Muscle of leg (tissue), 16 donors: ENCODE results near the gene ESYT2. TPM values are rescaled to one million over a fixed set of nuclear protein-coding genes. Genes with fewer than 3 reads are reported as not detected.
A peak's percentile ranks its signal among the peaks of the same experiment; 100 is the strongest.
"Not testable (repeated sequence)": the region's sequence is repeated elsewhere in the genome, so short reads cannot be mapped to it uniquely, and the experiment has no call there.

ENCODE experiments used
- DNase-seq: peaks from one replicate; pipeline ENCODE4 v3.0.0; 2013
- H3K27ac ChIP-seq: one replicate; pipeline ENCODE4 v1.5.1; 2013; ENCODE audit warnings: mild to moderate bottlenecking, low read length, control low read depth
- H3K27me3 ChIP-seq: one replicate; pipeline ENCODE4 v1.6.1; 2013; ENCODE audit warnings: low read length; ENCODE audit not compliant: control insufficient read depth, insufficient read depth
- H3K36me3 ChIP-seq: one replicate; pipeline ENCODE4 v1.6.1; 2013; ENCODE audit warnings: low read length; ENCODE audit not compliant: control insufficient read depth, insufficient read depth
- H3K4me1 ChIP-seq: one replicate; pipeline ENCODE4 v1.6.1; 2013; ENCODE audit warnings: low read length; ENCODE audit not compliant: control insufficient read depth, insufficient read depth
- H3K4me3 ChIP-seq: one replicate; pipeline ENCODE4 v1.5.1; 2013; ENCODE audit warnings: low read length, control low read depth
- H3K9me3 ChIP-seq: replicated peaks from 2 replicates; pipeline ENCODE4 v1.6.1; 2013; ENCODE audit warnings: low read depth, low read length; ENCODE audit not compliant: control insufficient read depth
- WGBS: methylation state at CpG from one replicate; pipeline ENCODE4 v1.1.5; 2013; ENCODE audit warnings: missing lambda C conversion rate; ENCODE audit not compliant: insufficient coverage; 5-methylcytosine and 5-hydroxymethylcytosine counted together
- long read RNA-seq, 11 donors: transcript quantifications; one replicate each; lab custom pipeline, GENCODE V29; 2026
- polyA plus RNA-seq, 8 donors: library from polyadenylated mRNA; unstranded; fragments of 120-200 nt; gene quantifications; one replicate each; pipeline versions ENCODE4 v1.2.1 to v1.2.3, GENCODE V29; 2013; ENCODE audit warnings: inconsistent platforms in 1 of 8, low replicate concordance in 1 of 8; ENCODE audit not compliant: insufficient read length in 8 of 8, insufficient read depth in 1 of 8
- total RNA-seq: library from RNA; stranded (reverse); fragments of 120-200 nt; gene quantifications from one replicate; pipeline ENCODE4 v1.2.4, GENCODE V29; 2013

ESYT2 gene
- 46.5 TPM for total RNA-seq
- polyA plus RNA-seq: 10 to 100 TPM; 27.4 to 42.0 (median 30.1) TPM
- long read RNA-seq, donor 1, full-length matches to known transcripts: 2 of 2 reads
- long read RNA-seq, donor 1, partial matches to known transcripts: 0 of 2 reads
- long read RNA-seq, donor 1, other reads (novel, unspliced or antisense): 0 of 2 reads
- long read RNA-seq, donor 2: 0 reads
- long read RNA-seq, donor 3, full-length matches to known transcripts: 4 of 4 reads
- long read RNA-seq, donor 3, partial matches to known transcripts: 0 of 4 reads
- long read RNA-seq, donor 3, other reads (novel, unspliced or antisense): 0 of 4 reads
- long read RNA-seq, donor 4, full-length matches to known transcripts: 3 of 3 reads
- long read RNA-seq, donor 4, partial matches to known transcripts: 0 of 3 reads
- long read RNA-seq, donor 4, other reads (novel, unspliced or antisense): 0 of 3 reads
- long read RNA-seq, donor 5, full-length matches to known transcripts: 6 of 11 reads
- long read RNA-seq, donor 5, partial matches to known transcripts: 5 of 11 reads
- long read RNA-seq, donor 5, other reads (novel, unspliced or antisense): 0 of 11 reads
- long read RNA-seq, donor 6, full-length matches to known transcripts: 6 of 6 reads
- long read RNA-seq, donor 6, partial matches to known transcripts: 0 of 6 reads
- long read RNA-seq, donor 6, other reads (novel, unspliced or antisense): 0 of 6 reads
- long read RNA-seq, donor 7, full-length matches to known transcripts: 4 of 4 reads
- long read RNA-seq, donor 7, partial matches to known transcripts: 0 of 4 reads
- long read RNA-seq, donor 7, other reads (novel, unspliced or antisense): 0 of 4 reads
- long read RNA-seq, donor 8, partial matches to known transcripts: 0 of 1 reads
- long read RNA-seq, donor 8, other reads (novel, unspliced or antisense): 0 of 1 reads
- long read RNA-seq, donor 9, full-length matches to known transcripts: 4 of 4 reads
- long read RNA-seq, donor 9, partial matches to known transcripts: 0 of 4 reads
- long read RNA-seq, donor 9, other reads (novel, unspliced or antisense): 0 of 4 reads
- long read RNA-seq, donor 10, full-length matches to known transcripts: 2 of 26 reads
- long read RNA-seq, donor 10, partial matches to known transcripts: 24 of 26 reads
- long read RNA-seq, donor 10, other reads (novel, unspliced or antisense): 0 of 26 reads
- long read RNA-seq, donor 11, full-length matches to known transcripts: 2 of 2 reads
- long read RNA-seq, donor 11, partial matches to known transcripts: 0 of 2 reads
- long read RNA-seq, donor 11, other reads (novel, unspliced or antisense): 0 of 2 reads

DNA sequence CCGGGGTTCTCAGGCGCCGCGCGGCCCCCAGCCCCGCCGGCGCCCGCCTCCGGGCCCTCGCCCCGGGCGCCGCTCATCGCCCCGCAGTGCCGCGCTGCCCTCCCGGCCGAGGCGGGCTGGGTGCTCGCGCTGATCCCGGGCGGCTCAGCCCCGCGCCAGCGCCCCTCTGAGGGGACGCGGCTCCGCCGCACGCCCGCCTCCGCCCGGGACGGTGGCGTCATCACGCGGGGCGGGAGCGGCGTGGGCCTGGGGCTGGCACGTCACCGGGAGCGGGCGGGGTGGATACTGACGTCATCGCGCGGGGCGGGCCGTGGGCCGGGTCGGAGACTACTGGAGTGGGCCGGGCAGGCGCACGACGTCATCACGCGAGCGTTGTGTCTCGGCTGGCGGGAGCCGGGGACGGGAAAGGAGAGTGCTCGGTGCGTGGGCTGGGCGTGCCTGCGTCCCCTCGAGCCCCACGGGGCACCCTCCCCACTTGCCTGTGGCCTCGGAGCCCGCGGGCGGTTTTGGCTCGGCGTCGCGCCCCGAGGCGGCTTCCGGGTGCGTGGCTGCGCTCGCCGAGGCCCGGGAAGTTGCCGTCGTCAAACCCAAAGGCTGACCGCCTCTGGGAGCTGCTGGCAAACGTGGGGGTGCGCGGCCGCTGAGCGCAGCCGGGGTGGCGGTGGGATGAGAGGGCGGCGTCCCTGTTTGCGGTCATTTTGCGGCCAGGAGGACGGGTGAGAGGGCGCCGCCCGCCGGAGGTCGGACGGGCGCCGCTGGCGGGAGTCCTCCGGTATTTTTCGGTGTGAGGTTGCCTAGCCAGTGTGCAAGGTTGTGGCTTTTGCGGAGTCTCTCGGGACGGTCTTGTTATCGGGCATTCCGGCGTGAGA, at the start of gene ESYT2:
TSS of gene ESYT2 (minus strand) at position 168 of the 869 bp plus-strand sequence. CDS start at position 77, 91 bp downstream.
- DNase-seq: peak; percentile 99
- Histone ChIP-seq H3K4me1 (peaks cover 10% of the 10 kb centered on the region), H3K36me3 (peaks cover 4% of the 10 kb centered on the region), H3K27ac (peak within 1 kb of the TSS; percentile 96), H3K4me3 (peak within 1 kb of the TSS; percentile 80), H3K27me3 (peaks cover 2% of the 10 kb centered on the region), H3K9me3 (no peaks in the 10 kb centered on the region)
- WGBS: under 1% methylated on average over 114 of the region's 120 CpGs

- H3K27me3 ChIP-seq, H3K4me1 ChIP-seq, H3K27ac ChIP-seq, DNase-seq, H3K4me3 ChIP-seq, H3K9me3 ChIP-seq: not testable (repeated sequence)
- 95% methylated on average over 39 of the region's 41 CpGs for WGBS
- H3K36me3 ChIP-seq: peaks cover 46% of the 10 kb centered on the region
Observed at GRCh38 chr7:158878151-158879079, 49.1 kb upstream of the ESYT2 start.

DNA sequence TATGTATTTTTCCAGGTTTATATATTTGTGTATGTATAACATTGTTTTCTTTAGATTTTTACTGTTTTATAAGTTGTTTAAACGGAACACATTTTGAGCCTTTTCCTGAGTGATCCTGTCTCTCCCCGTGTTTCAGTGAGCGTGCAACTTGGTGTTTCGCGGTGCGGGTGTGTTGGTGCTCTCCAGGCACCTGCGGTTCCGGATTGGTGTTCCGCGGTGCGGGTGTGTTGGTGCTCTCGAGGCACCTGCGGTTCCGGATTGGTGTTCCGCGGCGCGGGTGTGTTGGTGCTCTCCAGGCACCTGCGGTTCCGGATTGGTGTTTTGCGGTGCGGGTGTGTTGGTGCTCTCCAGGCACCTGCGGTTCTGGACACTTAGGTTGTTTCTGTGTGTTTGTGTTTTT, 47.7 kb upstream of the ESYT2 start:
- H3K27me3 ChIP-seq: no peaks in the 10 kb centered on the region
- no peak overlapping the region for H3K27ac ChIP-seq
- no peaks in the 10 kb centered on the region for H3K4me1 ChIP-seq
- no peak overlapping the region for H3K4me3 ChIP-seq
- no peaks in the 10 kb centered on the region for H3K9me3 ChIP-seq
- WGBS: 92% methylated on average over 10 of the region's 23 CpGs
- DNase-seq: no peak
- H3K36me3 ChIP-seq: peaks cover 43% of the 10 kb centered on the region

DNA sequence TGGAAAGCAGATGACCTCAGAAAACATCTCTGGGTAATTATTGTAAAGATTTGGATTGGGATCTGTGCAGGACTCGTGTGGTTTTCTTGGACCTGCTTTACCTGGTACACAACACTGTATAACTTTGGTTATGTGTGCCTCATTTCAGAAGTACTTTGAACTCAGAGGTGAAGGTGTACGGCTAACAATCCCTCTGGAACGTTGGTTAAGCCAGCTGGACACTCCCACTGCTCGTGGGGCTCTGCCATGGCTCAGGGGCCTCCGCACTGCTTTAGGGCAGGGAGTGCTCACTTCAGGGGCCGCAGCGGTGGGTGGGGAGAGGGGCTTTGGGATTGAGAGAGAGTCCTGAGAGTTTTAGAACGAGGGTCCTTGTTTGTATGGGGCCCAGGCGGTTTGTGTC, 40.6 kb upstream of the ESYT2 start:
- no peak overlapping the region for H3K27ac ChIP-seq
- H3K27me3 ChIP-seq: no peaks in the 10 kb centered on the region
- 64% methylated on average over 3 of the region's 9 CpGs for WGBS
- H3K4me1 ChIP-seq: peaks cover 16% of the 10 kb centered on the region
- no peak for DNase-seq
- no peak overlapping the region for H3K4me3 ChIP-seq
- H3K36me3 ChIP-seq: peaks cover 23% of the 10 kb centered on the region
- no peaks in the 10 kb centered on the region for H3K9me3 ChIP-seq

DNA sequence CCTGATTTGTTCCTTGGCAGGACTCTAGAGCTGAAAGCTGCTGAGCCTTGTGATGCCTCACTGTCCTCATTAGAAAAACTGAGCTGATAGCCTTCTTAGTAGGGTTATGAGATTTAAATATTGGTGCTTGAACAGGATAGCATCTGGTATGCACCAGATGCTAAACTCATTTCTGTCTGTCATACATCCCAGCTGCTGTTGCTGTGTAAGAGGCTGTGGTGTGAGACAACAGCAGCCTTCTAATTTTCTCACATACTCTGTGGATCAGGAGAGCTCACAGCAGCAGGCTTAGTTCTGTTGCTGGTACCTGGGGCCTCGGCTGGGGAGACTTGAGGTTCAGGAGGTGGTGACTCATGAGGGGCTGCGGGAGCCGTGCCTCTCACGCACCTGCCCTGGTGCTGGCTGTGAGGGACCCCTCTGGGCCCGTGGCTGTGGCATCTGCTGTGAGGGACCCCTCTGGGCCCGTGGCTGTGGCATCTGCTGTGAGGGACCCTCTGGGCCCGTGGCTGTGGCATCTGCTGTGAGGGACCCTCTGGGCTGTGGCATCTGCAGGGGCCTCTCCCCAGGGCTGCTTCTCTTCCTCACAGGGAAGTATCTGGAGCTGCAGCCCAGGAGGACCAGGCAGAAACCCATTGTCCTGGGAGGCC, 39.6 kb upstream of the ESYT2 start:
- no peaks in the 10 kb centered on the region for H3K27me3 ChIP-seq
- no peak overlapping the region for H3K4me3 ChIP-seq
- peak; percentile 70 for DNase-seq
- peaks cover 24% of the 10 kb centered on the region for H3K4me1 ChIP-seq
- WGBS: 32% methylated on average over 7 of the region's 7 CpGs
- peak overlapping the region; percentile 25 for H3K27ac ChIP-seq
- H3K9me3 ChIP-seq: no peaks in the 10 kb centered on the region
- peaks cover 18% of the 10 kb centered on the region for H3K36me3 ChIP-seq

GRCh38 chr7:158867214-158867984, 38.1 kb upstream of the ESYT2 start:
- WGBS: 94% methylated on average over 22 of the region's 30 CpGs
- no peak for DNase-seq
- H3K27ac ChIP-seq: no peak overlapping the region
- no peaks in the 10 kb centered on the region for H3K27me3 ChIP-seq
- peaks cover 24% of the 10 kb centered on the region for H3K4me1 ChIP-seq
- no peak overlapping the region for H3K4me3 ChIP-seq
- peaks cover 15% of the 10 kb centered on the region for H3K36me3 ChIP-seq
- no peaks in the 10 kb centered on the region for H3K9me3 ChIP-seq

GRCh38 chr7:158865977-158866376, 36.7 kb upstream of the ESYT2 start:
- Histone ChIP-seq H3K9me3 (no peaks in the 10 kb centered on the region), H3K27me3 (no peaks in the 10 kb centered on the region), H3K4me3 (no peak overlapping the region), H3K4me1 (peaks cover 24% of the 10 kb centered on the region), H3K36me3 (peaks cover 4% of the 10 kb centered on the region), H3K27ac (no peak overlapping the region)
- WGBS: 97% methylated on average over 3 of the region's 4 CpGs
- DNase-seq: no peak

DNA sequence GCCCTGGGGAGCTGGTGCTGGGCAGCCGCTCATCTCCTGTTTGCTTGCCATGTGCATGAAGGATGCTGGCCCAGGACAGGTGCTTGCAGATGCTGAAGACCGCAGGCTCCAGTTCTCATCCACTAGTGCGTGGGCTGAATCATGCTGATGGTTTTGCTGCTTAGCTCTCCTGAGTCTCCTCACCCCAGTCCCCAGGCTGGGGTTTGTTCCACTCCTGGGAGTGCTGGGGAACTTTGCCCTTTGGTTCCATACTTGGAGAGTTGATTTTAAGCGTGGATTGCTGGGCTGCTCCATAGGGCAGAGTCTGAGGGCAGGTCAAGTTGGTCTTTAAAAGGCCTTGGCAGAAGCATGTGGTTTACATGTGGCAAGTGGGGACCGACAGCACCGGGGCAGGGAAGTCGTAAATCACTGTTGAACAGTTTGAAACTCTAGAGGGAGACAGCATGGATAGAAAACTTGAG, 36.2 kb upstream of the ESYT2 start:
- 47% methylated on average over 5 of the region's 7 CpGs for WGBS
- Histone ChIP-seq H3K4me3 (no peak overlapping the region), H3K9me3 (no peaks in the 10 kb centered on the region), H3K36me3 (no peaks in the 10 kb centered on the region), H3K4me1 (peaks cover 24% of the 10 kb centered on the region), H3K27me3 (no peaks in the 10 kb centered on the region), H3K27ac (no peak overlapping the region)
- DNase-seq: no peak
